OCI-M2 (cell line): ENCODE results near the gene ADCY2.

Experiments
- DNase-seq: peaks from one replicate; lab custom pipeline; 2025; ENCODE audit not compliant: unreplicated experiment; lab: John Stamatoyannopoulos, UW

ADCY2 gene

DNA sequence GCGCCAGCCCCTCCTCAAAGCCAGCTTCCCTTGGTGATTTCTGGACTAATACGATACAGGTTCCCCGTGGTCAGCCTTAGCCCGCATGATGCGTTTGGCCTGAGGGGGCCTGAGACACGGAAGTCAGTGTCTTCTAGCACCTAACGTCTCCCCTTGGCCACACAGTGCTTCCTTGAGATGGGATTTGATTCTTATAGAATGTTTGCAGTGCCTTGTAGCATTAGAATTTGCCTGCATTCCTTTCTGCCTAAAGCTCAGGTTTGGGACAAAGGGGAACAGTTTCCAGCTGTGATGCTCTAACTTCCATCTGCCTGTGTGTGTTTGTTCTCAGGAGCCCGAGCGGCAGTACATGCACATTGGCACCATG is 420.6 kb downstream of the ADCY2 start:
- no peak for DNase-seq

DNA sequence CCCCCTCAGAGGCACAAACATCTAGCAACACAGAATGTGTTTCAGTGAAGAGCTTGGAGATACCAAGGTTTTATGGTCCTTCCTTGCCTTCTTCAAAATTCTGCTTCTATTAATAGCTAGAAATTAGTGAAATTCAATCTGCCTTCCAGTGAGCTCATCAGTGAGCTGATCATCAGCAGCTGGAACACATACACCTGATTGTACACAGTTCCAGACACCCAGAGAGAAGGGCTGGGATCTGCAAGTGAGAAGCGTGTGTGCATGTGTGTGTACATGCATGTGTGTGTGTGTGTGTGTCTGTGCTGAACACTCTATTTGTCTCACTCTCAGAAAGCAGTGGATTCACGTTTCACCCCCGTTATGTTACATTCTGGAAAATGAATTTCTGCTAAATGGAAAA is 426.5 kb downstream of the ADCY2 start:
- DNase-seq, result no peak

DNA sequence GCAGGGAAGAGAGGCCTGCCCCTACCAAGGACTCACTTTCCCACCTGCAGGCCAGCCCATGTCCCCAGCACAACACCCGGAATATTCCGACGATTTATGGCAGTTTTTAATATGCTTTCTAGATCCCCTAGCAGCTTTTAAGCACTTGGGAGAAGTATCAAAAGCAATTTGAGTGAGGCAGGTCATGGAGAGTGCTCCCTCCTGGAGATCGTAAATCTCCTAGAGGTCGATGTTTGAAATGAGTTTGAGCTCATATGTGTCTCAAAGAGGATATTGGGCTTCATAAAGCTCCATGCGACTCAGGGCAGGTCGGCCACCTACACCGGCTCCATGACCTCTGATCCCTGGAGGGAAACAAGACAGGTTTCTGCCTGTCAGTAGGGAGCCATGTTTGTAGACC is 427.7 kb downstream of the ADCY2 start:
- no peak for DNase-seq

DNA sequence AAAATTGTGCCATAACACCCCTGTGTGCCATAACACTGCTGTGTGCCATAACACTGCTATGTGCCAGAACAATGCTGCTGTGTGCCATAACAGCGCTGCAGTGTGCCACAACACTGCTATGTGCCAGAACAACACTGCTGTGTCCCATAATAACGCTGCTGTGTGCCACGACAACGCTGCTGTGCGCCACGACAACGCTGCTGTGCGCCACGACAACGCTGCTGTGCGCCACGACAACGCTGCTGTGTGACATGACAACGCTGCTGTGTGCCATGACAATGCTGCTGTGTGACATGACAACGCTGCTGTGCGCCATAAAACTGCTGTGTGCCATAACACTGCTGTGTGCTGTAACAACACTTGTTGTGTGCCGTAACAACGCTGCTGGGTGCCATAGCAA is 429.1 kb downstream of the ADCY2 start:
- DNase-seq, result no peak

DNA sequence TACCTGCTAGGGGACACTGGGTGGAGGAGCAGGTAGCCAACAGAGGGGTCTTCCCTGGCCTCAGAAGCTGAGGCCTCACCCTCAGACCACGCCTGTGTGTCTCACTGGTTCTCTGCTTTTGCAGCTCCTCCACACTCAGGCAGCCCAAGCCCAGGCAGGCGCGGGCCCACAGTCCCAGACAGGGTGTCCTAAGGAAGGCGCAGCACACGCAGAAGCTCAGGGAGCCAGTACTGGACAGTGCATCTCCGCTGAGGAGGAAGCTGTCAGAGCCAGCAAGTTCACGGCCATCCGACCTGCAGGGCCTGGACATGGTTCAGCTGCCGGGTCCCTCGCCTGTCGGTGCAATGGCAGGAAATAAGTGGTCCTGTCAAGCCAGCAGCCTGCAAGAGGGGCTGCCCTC is 429.7 kb downstream of the ADCY2 start:
- no peak for DNase-seq

DNA sequence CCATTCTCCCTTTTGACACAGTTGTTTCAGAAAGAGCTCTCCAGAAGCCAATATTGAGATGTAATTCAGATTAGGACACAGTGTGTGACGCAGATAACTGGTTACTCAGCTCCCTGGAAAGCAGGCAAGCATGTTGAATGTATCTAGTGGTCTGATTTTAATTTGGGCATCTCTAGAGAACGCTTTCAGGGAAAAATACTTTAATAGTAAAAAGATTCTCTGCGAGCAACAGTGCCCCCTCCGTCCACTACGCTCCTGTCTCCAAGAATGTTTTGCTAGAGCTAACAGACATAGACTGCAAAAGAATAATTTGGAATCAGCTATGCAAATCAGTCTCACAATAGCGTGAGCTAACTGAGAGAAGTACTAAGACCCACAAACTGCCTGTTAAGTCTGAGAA is 431.7 kb downstream of the ADCY2 start:
- no peak for DNase-seq

DNA sequence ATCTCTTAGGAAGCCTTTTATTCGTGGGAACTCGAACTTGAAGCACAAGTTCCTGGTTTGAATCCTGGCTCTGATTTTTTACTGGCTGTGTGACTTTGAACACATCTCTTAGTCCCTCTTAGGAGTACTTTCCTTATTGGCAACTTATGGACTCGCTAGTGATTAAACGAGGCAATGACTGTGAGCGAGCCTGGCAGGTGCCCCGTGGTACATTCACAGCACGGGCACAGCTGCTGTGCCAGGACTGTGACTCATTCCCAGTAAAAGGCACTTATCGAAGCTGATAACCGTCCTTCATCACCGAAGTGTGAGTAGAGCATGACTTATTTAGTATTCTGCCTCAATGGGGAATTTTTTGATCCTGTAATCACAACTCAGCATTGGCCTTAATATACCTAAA is 432.3 kb downstream of the ADCY2 start:
- DNase-seq, result no peak

DNA sequence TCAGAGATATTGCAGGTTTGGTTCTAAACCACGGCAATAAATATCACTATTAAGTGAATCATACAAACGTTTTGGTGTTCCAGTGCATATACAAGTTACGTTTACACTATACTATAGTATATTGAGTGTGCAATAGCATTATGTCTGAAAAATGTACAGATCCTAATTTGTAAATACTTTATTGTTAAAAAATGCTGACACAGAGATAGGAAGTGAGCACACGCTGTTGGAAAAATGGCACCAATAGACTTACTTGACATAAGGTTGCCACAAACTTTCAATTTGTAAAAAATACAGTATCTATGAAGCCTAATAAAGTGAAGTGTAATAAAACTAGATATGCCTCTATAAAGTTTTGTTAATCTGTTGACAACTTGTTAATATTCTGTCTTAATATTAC is 439.0 kb downstream of the ADCY2 start:
- DNase-seq, result no peak

DNA sequence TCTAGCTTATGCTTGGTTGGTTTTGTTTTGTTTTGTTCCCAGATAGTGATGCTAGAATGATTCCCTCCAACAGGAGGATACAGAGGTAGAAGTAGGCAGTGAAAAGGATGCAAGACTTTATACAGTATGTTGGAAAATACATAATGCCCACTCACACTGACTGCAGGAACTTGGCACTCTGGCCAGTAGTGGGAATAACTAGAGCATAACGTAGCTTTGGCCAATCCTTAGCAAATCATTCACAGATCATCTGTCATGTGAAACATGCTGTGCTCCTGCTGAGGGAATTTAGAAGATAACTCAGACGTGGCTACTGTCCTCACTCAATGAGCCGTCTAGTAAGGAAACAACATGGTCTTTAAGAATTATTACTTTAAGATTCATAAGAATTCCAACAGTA is 441.5 kb downstream of the ADCY2 start:
- DNase-seq, result no peak

DNA sequence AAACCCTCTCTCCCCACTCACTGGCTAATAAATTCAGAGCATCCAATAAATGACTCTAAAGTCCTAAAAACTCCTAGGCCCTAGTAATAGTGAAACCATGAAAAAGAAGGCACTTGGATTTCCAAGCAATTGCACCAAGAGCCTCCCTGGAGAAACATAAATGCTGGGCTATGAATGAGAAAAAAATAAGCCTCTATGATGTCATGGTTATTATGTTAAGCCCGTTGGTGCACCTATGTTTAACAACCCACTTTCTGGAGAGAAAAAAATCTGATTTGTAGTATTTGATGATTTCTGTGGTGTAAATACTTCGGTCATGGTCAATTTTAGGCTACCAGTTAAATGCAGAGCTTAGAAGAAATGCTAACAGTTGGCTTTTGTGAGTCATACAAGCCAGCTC is 446.6 kb downstream of the ADCY2 start:
- no peak for DNase-seq

DNA sequence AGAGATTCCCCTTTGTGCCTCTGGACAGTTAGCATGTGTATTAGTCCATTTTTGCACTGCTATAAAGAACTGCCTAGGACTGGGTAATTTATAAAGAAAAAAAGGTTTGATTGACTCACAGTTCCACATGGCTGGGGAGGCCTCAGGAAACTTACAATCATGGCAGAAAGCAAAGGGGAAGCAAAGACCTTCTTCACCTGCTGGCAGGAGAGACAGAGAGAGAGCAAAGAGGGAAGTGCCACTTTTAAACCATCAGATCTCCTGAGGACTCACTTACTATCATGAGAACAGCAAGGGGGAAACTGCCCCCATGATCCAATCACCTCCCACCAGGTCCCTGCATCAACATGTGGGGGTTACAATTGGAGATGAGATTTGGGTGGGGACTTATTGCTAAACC is 449.0 kb downstream of the ADCY2 start:
- DNase-seq, result no peak

DNA sequence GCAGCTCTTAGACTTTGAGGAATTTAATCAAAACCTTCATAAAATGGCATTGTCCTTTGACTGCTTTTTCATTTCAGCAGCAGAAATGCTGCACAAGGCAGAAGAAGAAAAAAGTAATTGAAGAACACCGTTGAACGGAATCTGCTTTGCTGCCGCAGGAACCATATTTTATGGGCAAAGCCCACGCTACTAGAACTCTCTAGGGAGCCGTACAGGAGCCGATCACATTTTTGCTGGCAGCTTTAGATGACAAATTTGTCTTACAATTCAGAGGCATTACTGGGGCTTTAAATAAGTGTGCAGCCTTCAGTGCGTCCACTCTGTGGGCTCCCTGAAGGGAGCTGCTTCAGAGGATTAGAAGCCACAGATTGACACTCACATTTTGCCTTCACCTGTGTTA is 449.6 kb downstream of the ADCY2 start:
- DNase-seq, result no peak

DNA sequence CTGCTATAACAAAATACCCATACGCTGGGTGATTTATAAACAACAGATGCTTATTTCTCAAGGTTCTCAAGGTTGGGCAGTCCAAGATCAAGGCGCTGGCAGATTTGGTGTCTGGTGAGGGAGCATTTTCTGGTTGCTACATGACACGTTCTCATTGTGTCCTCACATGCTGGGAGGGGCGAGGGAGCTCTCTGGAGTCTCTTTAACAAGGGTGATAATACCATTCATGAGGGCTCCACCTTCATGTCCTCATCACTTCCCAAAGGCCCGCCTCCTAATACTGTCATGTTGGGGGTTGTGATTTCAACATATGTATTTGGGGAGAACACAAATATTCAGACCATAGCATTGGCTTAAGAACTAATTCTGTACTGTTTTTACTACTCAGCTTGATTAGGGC is 450.4 kb downstream of the ADCY2 start:
- DNase-seq, result no peak

DNA sequence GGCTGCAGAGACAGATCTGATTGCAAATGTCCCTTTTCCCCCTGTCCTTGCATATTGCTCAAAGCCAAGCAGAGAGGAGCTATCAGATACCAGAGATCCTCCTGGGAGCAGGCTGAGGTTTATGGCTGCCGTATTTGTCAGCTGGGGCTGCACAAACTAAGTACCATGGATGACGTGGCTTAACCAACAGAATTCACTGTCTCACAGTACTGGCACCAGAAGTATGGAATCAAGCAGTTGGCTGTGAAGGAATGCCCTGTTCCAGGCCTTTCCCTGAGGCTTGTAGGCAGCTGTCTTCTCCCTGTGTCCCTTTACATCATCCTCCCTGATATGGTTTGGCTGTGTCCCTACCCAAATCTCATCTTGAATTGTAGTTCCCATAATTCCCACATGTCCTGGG is 452.4 kb downstream of the ADCY2 start:
- no peak for DNase-seq

DNA sequence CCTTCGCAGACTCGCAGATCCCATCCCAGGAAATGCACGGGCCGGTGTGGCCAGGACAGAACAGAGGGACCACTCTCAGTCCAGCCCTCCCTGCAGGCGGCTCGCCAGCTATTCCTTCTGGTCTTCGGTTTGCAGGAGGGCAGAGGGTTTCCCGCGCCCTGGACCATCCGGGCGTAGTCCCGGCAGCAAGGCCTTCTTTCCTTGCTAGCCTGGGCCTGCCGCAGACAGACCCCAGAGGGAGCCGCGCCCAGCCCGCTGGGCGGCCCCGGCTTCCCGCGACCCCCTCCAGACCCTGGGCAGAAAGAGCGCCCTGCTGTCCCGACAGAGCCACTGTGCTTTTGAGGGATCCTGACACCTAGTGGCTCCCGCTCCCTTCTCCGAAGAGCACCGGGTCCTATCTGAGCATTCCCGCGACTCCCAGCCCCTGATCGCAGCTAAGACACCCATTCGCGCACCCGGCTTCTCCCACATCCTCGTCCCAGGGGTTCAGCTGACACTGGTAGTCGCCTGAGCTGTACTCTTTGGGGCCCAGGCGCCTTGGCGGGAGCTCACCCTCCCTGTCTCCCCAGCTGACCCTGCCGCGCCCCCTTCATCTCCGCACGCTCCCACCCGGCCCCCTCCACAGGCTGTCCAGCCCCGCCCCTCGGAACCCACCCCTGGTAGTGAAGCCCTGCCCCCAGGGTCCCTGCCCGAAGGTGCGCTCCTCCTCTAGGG is 453.9 kb downstream of the ADCY2 start:
- DNase-seq, result no peak

DNA sequence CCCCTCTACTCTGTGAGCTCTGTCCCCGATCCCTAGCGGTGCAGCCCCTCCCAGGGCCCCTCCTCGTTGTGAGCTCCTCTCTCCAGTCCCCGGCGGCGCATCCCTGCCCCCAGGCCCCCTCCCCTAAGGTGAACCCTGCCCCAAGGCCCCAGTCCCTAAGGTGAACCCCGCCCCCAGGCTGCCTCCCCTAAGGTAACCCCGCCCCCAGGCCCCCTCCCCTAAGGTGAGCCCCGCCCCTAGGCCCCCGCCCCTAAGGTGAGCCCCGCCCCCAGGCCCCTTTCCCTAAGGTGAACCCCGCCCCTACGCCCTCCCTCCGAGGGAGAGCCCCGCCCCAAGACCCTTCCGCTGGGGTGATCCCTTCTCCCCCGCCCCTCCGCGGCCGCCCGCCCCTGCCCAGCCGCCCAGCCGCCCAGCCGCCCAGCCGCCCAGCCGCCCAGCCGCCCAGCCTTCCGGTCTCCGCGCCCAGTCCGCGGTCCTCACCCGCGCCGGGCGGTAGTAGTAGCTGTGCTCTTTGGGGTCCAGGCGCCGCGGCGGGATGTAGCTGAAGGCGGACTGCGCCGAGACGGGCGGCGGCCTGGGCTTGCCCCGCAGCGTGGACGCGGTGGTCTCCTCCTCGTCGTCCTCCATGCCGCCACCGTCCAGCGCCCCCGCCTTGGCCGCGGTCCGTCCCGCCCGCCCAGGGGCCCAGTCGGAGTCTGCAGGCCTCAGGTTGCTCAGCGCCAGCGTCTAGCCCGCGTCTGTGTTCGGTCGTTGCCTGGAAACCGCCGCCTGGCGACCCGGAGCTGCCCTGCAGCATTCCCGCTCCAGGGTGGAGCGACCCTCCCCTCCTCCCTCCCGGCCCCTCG is 454.7 kb downstream of the ADCY2 start, which contains the start of gene CFAP90:
TSS of gene CFAP90 (minus strand) at position 739 of the 845 bp plus-strand sequence. CDS start at position 627, 112 bp downstream.
- DNase-seq, result no peak

DNA sequence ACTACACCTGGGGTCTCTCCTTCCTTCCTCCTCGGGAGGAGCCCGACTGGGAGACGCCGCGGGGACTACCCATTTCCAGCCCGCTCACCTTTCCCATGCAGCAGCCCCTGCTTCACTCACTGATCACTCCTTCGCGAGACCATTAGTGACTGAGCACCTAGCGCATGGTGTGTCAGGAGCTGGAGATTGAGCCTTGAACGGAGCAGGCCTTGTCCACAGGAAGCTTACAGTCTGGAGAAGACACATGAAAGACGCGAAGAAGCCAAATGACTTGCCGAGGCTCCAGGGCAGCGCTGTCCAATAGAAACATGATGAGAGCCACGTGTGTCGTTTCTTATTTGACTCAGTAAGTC is 455.3 kb downstream of the ADCY2 start:
- no peak for DNase-seq

DNA sequence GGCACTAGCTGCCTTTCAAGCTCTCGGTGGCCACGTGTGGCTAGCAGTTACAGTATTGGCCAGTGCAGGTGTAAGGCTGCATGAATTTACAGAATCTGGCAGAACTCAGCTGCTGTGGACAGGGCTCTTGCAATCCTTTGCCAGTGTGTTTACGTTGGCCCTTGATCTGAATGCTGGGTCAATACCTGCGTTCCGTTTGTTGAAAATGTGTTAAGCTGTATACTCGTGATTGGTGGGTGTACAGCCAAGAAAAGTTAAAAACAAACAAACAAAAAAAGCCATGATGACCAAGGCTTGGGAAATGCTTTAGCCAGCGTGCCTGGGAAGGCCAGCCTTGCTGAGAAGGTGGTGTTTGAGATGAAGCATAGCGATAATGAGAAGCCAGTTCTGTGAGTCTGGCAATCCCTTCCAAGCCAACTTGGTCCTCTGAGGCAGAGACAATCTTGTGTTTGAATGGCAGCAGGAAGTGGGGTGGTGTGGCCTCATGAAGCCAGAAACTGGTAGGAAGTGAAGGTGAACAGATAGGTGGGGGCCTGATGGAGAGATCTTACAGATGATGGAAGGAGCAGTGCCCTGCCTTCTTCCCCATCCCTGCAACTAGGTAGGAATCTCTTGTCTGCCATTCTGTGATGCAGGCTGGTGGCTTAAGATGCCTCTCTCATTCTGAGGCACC is 455.8 kb downstream of the ADCY2 start:
- DNase-seq, result no peak

DNA sequence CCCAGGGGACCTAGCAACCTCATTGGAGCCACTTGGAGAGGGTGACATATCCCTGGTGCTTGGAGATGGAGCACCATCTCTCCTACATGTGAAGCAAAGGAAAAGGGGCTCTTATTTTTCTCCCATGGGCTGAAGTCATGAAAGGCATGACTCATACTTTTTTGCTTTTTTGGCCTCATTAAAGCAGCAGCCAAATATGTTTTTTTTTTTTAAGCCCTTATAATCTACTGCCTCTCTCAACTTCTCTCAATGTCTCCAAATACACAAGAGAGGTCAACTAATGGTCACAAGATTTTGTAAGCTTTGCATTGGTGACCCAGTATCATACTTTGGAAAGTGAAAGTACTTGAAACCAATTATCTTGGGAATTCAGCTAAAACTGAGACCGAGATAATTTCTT is 456.6 kb downstream of the ADCY2 start:
- no peak for DNase-seq

DNA sequence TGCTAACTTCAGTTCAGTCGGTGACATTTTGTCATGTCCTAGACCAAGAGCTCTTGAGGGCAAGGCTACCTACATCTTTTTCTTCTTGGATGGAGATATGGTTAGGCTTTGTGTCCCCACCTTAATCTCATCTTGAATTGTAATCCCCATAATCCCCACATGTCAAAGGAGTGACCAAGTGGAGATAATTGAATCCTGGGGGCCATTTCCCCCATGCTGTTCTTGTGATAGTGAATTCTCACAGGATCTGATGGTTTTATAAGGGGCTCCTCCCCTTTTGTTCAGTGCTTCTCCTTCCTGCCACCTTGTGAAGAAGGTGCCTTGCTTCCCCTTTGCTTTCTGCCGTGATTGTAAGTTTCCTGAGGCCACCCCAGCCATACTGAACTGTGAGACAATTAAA is 457.1 kb downstream of the ADCY2 start:
- DNase-seq, result no peak

DNA sequence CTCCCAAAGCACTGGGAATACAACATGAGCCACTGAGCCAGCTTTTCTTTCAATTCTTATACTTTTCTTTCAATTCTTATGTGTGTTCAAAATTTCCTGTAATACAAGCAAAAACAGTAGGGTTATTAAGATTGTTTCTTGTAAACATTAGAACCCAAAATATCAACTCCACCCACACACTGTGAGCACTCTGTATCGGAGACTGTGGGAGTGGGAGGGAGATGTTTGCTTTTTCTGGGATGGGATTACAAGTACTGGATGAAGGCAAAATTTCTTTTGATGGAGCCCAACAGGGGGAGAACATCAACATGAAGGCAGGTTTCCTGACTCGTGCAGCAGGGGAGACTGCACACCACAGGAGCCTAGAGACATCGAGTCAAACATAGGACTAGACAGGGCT is 459.7 kb downstream of the ADCY2 start:
- no peak for DNase-seq

DNA sequence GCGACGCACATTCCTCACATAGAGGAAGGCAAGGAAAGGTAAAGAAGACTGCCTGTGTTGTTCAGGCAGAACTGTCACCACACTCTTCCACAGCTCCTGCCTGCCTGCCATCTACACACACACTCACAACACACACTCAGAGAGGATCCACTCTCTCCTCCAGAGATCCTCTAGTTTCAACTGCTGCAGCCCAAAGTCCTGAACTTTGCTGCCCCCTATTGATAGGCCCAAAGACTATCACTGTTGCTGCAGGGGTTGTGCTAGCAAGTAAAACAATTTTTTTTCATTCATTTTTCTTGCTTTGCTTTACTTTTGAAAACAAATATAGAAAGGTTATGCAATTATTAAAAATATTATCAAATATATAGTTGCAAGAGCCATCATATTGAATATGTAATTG is 460.9 kb downstream of the ADCY2 start:
- DNase-seq, result no peak
